HT1080 (cell line): ENCODE measurements around the gene ANGPT4. TPM values are rescaled to one million over a fixed set of nuclear protein-coding genes. Genes with fewer than 3 reads are reported as not detected.

Experiments used
- DNase-seq: peaks from one replicate; pipeline ENCODE4 v3.0.0-alpha.2; 2015; ENCODE audit warnings: low read depth
- total RNA-seq: library from RNA; depleted of rRNA; stranded (reverse); fragments of >200 nt; shearing (Covaris generic); gene quantifications from 2 replicates; pipeline ENCODE4 v1.2.3, GENCODE V29; 2014

ANGPT4 gene
- total RNA-seq, 1 experiment from 2014 or later: 0.02 TPM

GRCh38 chr20:940926-941325 is 24.8 kb upstream of the ANGPT4 start:
- DNase-seq: no peak

- DNase-seq: no peak
Measured at GRCh38 chr20:939606-940005, 23.5 kb upstream of the ANGPT4 start.

GRCh38 chr20:934186-934840 is 18.2 kb upstream of the ANGPT4 start:
- no peak for DNase-seq

- DNase-seq: no peak
Measured at GRCh38 chr20:933029-933428, 16.9 kb upstream of the ANGPT4 start.

GRCh38 chr20:931401-931800 is 15.3 kb upstream of the ANGPT4 start:
- DNase-seq: no peak

- no peak for DNase-seq
Measured at GRCh38 chr20:926670-927069, 10.5 kb upstream of the ANGPT4 start.

- DNase-seq: no peak
Measured at GRCh38 chr20:925516-925915, 9.4 kb upstream of the ANGPT4 start.

- no peak for DNase-seq
Measured at GRCh38 chr20:924639-925038, 8.5 kb upstream of the ANGPT4 start.

- no peak for DNase-seq
Measured at GRCh38 chr20:922781-923180, 6.6 kb upstream of the ANGPT4 start.

- DNase-seq: no peak
Measured at GRCh38 chr20:921068-921467, 4.9 kb upstream of the ANGPT4 start.

- no peak for DNase-seq
Measured at GRCh38 chr20:920311-920710, 4.2 kb upstream of the ANGPT4 start.

GRCh38 chr20:919491-919916 is 3.4 kb upstream of the ANGPT4 start:
- peak; percentile 76 for DNase-seq

- DNase-seq: no peak
Measured at GRCh38 chr20:917416-917815, 1.3 kb upstream of the ANGPT4 start.

- DNase-seq: no peak
Measured at GRCh38 chr20:916825-917224, 691 bp upstream of the ANGPT4 start.

GRCh38 chr20:914727-915498 is 1.2 kb downstream of the ANGPT4 start:
- peak; percentile 40 for DNase-seq

- no peak for DNase-seq
Measured at GRCh38 chr20:913306-913849, 2.8 kb downstream of the ANGPT4 start.

- no peak for DNase-seq
Measured at GRCh38 chr20:911882-912600, 4.1 kb downstream of the ANGPT4 start.

- peak; percentile 7 for DNase-seq
Measured at GRCh38 chr20:910870-911770, 5.0 kb downstream of the ANGPT4 start.

- DNase-seq: no peak
Measured at GRCh38 chr20:910132-910869, 5.8 kb downstream of the ANGPT4 start.

GRCh38 chr20:909641-910040 is 6.5 kb downstream of the ANGPT4 start:
- DNase-seq: no peak
